OCI-M1 (cell line): Measurements from ENCODE around the gene ZNF827.

Experiments used
- DNase-seq: peaks from one replicate; lab custom pipeline; 2025; lab: John Stamatoyannopoulos, UW

Gene ZNF827, protein sequence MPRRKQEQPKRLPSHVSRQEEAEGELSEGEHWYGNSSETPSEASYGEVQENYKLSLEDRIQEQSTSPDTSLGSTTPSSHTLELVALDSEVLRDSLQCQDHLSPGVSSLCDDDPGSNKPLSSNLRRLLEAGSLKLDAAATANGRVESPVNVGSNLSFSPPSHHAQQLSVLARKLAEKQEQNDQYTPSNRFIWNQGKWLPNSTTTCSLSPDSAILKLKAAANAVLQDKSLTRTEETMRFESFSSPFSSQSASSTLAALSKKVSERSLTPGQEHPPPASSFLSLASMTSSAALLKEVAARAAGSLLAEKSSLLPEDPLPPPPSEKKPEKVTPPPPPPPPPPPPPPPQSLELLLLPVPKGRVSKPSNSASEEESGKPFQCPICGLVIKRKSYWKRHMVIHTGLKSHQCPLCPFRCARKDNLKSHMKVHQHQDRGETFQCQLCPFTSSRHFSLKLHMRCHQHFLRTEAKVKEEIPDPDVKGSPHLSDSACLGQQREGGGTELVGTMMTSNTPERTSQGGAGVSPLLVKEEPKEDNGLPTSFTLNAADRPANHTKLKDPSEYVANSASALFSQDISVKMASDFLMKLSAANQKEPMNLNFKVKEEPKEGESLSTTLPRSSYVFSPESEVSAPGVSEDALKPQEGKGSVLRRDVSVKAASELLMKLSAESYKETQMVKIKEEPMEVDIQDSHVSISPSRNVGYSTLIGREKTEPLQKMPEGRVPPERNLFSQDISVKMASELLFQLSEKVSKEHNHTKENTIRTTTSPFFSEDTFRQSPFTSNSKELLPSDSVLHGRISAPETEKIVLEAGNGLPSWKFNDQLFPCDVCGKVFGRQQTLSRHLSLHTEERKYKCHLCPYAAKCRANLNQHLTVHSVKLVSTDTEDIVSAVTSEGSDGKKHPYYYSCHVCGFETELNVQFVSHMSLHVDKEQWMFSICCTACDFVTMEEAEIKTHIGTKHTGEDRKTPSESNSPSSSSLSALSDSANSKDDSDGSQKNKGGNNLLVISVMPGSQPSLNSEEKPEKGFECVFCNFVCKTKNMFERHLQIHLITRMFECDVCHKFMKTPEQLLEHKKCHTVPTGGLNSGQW

DNA sequence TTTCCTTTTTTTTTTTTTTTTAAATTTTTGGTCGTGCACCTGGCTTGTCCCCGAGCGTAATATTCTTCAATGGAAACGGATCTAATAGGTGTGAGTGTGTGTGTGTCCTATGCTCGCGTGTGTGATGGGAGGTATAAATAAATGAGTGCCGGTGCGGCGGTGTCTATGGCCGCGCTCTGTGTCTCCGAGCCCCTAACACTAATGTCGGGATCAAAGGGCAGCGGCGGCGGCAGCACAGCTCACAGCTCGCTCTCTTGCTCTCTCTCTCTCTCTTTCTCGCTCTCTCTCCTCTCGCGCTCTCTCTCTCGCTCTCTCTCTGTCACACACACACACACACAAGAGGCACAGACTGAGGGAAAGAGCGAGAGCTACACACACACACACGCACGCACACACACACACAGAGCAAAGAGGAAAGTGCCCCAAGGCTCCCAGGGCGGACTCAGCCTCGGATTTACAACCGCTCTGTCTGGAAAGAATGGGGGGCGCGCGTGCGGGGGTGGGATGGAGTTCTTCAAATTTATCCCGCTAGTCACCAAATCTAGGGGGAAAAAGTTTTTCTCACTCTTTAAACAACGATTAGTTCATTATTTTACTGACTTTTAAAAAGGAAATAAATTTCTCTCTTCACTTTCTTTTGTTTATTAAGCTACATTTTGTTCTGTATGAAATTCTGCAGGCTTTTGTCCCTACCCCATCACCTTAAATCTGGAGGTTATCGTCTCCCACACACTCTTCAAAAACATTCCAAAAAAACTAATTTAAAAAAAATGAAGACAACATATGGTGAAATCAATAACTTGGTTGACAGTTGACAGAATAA lies at the start of gene ZNF827:
ZNF827 (minus strand) TSS at position 206 of the 823 bp plus-strand sequence. CDS start 416 bp downstream, outside the sequence.
- peak; percentile 91 for DNase-seq

DNA sequence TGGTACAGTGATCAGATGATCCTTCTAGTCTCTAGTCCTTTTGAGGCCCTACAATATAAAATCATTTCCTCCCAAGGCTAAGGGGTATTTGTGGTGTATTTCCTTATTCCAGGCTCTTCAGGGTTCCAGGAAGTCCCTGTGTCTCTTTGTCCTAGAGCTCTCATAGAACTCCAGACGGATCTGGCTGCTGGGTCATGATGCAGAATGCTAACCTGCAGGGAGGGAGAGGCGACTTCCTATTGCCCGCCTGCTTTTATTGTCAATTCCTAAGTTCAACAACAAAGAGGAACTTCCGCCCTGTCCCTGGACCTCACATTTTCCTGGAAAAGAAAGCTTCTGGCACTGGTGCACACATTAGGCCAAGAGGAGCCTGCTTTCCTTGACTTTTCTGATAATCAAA lies 45.9 kb upstream of the ZNF827 start:
- no peak for DNase-seq

GRCh38 chr4:145982791-145983190 lies 44.2 kb upstream of the ZNF827 start:
- DNase-seq = no peak

- DNase-seq = peak; percentile 30
Observed at GRCh38 chr4:145979160-145979559, 40.5 kb upstream of the ZNF827 start.

DNA sequence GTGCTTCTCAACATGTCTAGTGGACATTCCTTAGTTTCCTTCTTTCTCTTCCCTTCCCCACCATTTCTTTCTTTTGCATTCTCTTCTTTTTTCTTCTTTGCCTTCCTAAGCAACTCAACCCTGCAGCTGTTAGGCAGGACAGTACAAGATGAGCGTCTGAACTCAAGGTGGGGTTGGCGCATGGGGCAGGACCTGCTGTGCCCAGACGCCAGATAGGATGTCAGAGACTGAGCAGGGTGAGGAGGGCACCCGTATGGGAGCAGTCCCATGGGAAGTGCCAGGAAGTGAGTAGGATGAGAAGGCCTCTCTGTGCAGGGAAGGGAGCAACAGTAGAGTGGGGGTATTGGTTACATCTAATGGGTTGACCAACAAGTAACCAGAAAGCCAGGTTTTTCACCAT lies 38.1 kb upstream of the ZNF827 start:
- DNase-seq = no peak

GRCh38 chr4:145960012-145960411 lies 21.4 kb upstream of the ZNF827 start:
- no peak for DNase-seq

DNA sequence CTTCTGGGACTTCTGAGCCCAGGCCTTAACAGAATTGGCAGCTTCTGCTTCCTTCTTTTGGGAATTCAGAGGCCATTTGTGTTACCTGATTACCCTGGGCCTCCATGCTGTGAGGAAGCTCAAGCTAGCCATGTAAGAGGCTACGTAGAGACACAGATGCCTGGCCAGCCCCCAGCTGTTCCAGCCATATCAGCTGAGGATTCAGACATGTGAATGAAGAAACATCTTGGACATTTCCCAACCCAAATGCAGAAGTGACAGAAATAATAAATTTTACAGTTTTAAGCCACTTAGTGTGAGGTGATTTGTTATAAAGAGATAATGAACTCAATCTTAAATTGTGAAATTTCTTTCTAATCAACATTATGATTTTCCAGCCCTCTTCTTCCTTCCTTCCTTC lies 18.7 kb upstream of the ZNF827 start:
- DNase-seq = peak; percentile 69

DNA sequence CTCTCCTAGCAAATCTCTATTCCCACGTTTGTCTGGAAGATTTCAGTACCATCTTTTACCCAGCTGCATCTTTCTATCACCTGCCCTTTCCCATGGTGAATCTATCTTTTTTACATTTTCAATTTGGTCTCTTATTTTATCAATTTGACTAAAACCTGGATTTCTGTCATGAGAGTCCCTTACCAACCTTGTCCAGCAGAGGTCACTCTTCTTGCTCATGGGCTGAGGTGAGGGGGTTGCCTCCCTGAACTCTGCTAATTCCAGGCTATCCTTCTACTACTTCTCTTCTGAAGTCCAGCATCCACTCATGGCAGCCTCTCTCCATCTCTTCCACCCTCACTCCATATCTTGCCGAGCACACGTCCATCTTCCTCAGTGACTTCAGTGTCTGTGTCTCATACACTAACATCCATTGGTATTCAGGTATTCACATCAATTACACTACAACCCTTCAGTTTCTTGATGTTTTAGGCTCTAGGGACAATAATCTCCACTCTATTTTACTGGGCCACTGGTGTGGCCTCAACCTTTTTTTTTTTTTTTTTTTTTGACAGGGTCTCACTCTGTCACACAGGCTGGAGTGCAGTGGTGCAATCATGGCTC lies 17.8 kb upstream of the ZNF827 start:
- peak; percentile 72 for DNase-seq

GRCh38 chr4:145954924-145955339 lies 16.3 kb upstream of the ZNF827 start:
- peak; percentile 96 for DNase-seq

DNA sequence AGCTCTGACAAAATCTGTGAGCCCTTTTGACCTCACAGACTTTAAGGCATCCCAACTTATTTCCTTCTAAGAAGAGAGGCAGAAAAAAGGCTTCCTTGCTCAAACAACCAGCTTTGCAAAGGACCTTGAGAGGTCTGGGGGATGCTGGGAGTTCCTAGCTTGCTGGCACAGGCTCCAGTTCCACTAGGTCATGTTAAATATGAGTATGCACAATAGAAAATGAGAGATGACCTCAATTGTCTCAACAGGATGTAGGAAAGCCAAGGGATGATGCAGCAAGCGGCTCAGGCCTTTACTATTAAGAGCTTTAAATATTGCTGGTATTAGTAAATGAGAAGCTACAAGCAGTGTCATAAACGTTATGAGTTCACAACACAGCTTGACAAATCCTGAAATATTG lies 13.3 kb upstream of the ZNF827 start:
- DNase-seq = no peak

GRCh38 chr4:145945431-145946155 lies 7.0 kb upstream of the ZNF827 start:
- peak; percentile 15 for DNase-seq

- DNase-seq = no peak
Observed at GRCh38 chr4:145944886-145945285, 6.3 kb upstream of the ZNF827 start.

GRCh38 chr4:145939856-145940255 lies 1.2 kb upstream of the ZNF827 start:
- no peak for DNase-seq

- peak; percentile 47 for DNase-seq
Observed at GRCh38 chr4:145939441-145939750, 773 bp upstream of the ZNF827 start.

GRCh38 chr4:145937971-145938611 lies 532 bp downstream of the ZNF827 start:
- DNase-seq = peak; percentile 63

DNA sequence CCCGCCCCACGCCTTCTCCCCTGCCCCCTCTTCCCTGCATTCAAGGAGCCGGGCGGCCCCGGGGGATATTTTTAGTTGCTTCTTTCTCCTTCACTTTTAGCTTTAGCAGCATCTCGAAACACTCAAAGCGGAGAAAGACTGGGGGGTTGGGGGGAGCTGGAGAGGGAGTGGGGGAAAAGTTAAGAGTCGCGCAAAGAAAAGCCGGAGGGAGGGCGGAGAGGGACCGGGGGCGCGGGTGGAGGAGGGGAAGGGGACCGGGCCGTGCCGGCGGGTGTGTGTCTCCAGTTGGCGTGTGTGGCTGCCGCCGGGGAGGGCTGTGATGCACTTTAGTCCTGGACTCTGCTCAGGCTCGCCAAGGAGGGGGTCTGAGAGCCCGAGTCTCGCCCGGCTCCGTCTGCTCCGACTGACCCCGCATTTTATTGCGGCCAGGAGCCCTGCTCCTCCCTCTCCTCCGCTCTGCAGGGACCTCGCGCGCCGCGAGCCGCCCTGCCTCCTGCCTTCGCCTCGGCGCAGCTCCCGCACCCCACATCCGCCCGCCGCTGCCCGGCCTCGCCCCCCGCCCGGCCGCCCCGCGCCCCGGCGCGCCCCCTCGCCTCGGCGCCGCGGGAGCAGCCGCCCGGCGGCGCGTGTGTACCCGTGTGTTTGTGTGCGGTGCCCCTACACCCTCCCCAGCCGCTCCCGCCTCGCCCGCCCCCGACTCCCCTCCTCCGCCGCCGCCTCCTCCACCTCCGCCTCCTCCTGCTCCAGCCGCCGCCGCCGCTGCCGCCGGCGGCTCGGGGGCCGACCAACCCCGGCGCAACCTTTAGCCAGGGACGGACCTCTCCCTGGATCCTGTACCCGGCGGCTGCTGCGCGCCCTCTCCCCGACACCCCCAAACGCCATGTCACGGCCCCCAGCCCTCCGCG lies 1.4 kb downstream of the ZNF827 start:
- peak; percentile 90 for DNase-seq

DNA sequence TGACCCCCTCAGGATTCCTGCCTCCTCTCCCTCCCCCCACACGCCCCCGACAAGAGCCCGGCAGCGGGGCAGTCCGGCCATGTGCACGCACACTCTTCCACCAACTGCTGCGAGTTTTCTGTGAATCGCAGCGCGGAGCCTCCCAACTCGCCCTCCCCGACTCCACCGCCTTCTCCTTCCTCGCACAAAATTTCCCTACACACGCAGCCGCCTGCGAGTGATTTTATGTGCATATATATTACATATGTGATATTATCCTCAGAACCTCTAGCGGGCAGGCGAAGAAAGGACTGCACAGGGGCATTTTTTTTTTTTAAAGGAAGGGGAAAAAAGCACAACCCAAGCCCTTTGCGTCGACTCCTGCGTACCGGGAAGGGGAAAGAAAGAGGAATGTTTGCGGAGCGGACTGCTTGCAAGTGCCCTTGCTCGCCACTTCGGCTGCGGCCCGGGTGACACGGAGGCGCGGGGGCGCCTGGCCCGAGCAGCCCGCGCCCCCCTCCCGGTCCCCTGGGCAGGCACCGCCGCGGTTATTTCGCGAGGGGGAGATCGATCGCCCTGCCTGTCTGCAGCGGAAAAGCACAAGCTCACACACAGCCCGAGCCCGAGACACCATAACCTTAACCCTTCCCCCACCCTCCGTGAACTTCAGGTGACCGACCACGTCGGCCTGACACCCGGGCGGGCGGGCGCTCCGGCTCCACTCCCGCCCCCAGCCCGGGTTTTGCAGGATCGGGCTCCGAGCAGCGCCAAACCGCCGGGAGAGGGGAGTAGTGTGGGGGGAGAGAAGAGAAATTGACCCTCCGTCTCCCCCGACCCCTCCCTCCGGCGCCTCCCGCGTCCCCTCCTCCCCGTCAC lies 2.3 kb downstream of the ZNF827 start:
- DNase-seq = peak; percentile 94
